Lower leg skin (tissue), 4 donors: ENCODE results near the gene ATP8B4. TPM values are rescaled to one million over a fixed set of nuclear protein-coding genes. Genes with fewer than 3 reads are reported as not detected.
"Not testable (repeated sequence)": the region's sequence is repeated elsewhere in the genome, so short reads cannot be mapped to it uniquely, and the experiment has no call there.

ENCODE experiments used
- DNase-seq, 2 donors: peaks; one replicate each; pipeline ENCODE4 v3.0.0-alpha.2; 2019; ENCODE audit warnings: low spot score in 2 of 2
- H3K4me3 ChIP-seq: fragments of 200-600 bp; sonication (generic); 2 replicates; pipeline ENCODE4 v1.5.1; 2017; ENCODE audit warnings: mild to moderate bottlenecking, low read depth; ENCODE audit not compliant: poor library complexity, severe bottlenecking
- POLR2A ChIP-seq, 2 donors: fragments of 450-650 bp; IDR thresholded peaks; one replicate each; pipeline ENCODE4 v1.6.1; 2016 to 2017; ENCODE audit warnings: antibody characterized with exemption in 2 of 2, mild to moderate bottlenecking in 1 of 2, moderate library complexity in 1 of 2
- WGBS, 2 donors: methylation state at CpG; one replicate each; pipeline ENCODE4 v1.1.5; 2018; 5-methylcytosine and 5-hydroxymethylcytosine counted together
- intact Hi-C: fragments of 100-400 bp; cut with DNase I; formaldehyde crosslinking; loops from one replicate; pipeline ENCODE4 v1.15.0; 2023; ENCODE audit warnings: low total_unique reads
- total RNA-seq, 4 donors: library from RNA; depleted of rRNA; stranded (reverse); fragments of >200 nt; gene quantifications; one replicate each; pipeline ENCODE4 v1.1.0, GENCODE V29; 2016
- TF ChIP-seq, protein P1 (sequence below), 3 donors: fragments of 450-650 bp; IDR thresholded peaks; one replicate each; pipeline ENCODE4 v1.5.1; 2016; ENCODE audit warnings: antibody characterized with exemption in 3 of 3, mild to moderate bottlenecking in 3 of 3, moderate library complexity in 2 of 3

The ATP8B4 gene
- total RNA-seq, 4 donors from 2014 or later: 1.9 to 6.3 (median 2.9) TPM

DNA sequence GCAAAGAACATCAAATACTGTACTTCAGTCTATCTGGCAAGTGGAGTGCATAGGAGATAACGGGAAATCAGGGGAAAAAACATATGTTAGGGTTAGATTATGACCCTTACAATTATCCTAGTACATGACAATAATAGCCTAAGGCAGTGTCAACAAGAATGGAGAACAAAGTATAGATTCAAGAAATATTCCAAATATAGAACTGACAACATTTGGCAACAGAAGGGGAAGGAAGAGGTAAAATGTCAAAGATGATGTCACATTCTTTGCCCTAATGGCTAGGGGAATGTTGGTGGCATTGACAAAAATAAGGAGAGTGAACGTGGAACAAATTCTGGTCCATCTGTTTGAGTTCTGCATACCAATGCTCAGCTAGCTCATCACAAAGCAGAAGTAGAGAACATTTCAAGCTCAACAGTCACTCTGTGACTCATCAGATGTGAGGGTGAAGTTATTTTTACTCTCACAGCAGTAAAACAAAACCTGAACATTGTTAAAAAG, 15.5 kb upstream of the ATP8B4 start:
- TF ChIP-seq, protein P1, sequence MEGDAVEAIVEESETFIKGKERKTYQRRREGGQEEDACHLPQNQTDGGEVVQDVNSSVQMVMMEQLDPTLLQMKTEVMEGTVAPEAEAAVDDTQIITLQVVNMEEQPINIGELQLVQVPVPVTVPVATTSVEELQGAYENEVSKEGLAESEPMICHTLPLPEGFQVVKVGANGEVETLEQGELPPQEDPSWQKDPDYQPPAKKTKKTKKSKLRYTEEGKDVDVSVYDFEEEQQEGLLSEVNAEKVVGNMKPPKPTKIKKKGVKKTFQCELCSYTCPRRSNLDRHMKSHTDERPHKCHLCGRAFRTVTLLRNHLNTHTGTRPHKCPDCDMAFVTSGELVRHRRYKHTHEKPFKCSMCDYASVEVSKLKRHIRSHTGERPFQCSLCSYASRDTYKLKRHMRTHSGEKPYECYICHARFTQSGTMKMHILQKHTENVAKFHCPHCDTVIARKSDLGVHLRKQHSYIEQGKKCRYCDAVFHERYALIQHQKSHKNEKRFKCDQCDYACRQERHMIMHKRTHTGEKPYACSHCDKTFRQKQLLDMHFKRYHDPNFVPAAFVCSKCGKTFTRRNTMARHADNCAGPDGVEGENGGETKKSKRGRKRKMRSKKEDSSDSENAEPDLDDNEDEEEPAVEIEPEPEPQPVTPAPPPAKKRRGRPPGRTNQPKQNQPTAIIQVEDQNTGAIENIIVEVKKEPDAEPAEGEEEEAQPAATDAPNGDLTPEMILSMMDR (IDR thresholded peaks at IDR 0.05): no peak
- TF ChIP-seq POLR2A (IDR thresholded peaks at IDR 0.05): no peak
- DNase-seq: no peak
- no peak overlapping the region for H3K4me3 ChIP-seq
- WGBS, 2 donors: 20 to 47% methylated on average over 2 of the region's 2 CpGs
- intact Hi-C loops: no loop called here

DNA sequence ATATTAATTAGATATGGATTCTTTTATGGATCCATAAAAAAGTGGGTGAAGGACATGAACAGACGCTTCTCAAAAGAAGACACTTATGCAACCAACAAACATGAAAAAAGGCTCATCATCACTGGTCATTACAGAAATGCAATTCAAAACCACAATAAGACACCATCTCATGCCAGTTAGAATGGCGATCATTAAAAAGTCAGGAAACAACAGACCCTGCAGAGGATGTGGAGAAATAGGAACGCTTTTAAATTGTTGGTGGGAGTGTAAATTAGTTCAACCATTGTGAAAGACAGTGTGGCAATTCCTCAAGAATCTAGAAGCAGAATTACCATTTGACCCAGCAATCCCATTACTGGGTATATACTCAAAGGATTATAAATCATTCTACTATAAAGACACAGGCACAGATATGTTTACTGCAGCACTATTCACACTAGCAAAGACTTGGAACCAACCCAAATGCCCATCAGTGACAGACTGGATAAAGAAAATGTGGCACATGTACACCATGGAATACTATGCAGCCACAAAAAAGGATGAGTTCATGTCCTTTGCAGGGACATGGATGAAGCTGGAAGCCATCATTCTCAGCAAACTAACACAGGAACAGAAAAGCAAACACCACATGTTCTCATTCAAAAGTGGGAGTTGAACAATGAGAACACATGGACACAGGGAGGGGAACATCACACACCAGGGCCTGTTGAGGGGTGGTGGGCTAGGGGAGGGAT, 13.4 kb upstream of the ATP8B4 start:
- H3K4me3 ChIP-seq, DNase-seq, intact Hi-C loops: not testable (repeated sequence)
- 87 to 92% methylated on average over 3 of the region's 3 CpGs for WGBS, 2 donors

DNA sequence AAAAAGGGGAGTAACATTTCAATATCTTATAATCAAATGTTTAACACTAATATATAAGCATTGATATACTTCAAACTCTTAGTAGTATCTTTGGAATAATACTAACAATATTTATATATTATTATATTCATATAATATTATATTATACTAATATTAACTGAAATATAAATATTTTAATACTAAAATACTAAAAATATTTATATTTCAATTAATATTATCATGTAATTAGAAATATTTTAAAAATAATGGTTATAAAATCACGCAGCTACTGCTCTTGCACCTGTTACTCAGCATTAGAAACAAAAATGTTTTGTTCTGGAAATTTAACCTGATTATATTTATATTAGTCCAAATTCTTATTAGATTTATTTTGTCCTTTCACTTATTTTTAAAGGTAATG, 12.6 kb upstream of the ATP8B4 start:
- DNase-seq: no peak
- 93 to 95% methylated on average over 1 of the region's 1 CpG for WGBS, 2 donors
- TF ChIP-seq POLR2A (IDR thresholded peaks at IDR 0.05): no peak
- TF ChIP-seq, protein P1 (IDR thresholded peaks at IDR 0.05): no peak
- intact Hi-C loops: no loop called here
- no peak overlapping the region for H3K4me3 ChIP-seq

DNA sequence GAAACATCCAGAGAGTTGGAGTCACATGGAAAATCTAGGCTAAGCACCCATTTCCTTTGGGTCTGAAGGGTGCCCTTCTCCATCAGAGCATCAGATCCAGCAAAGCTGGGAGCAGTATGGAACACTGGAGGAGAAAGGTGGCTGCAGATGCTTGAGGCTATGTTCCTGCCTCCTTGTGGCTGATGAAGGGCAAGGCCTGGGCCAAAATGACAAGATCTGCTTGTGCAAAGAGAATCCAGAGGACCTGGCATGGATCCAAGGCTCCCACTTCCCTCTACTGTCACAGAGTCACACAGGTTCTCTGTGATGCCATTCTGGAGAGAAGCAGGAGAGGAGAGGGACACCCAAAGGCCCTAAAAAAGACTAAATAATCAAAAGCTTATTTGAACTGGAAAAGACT, 9.2 kb upstream of the ATP8B4 start:
- DNase-seq: peak; percentile 73 to 89
- TF ChIP-seq, protein P1 (IDR thresholded peaks at IDR 0.05): no peak
- TF ChIP-seq POLR2A (IDR thresholded peaks at IDR 0.05): no peak

DNA sequence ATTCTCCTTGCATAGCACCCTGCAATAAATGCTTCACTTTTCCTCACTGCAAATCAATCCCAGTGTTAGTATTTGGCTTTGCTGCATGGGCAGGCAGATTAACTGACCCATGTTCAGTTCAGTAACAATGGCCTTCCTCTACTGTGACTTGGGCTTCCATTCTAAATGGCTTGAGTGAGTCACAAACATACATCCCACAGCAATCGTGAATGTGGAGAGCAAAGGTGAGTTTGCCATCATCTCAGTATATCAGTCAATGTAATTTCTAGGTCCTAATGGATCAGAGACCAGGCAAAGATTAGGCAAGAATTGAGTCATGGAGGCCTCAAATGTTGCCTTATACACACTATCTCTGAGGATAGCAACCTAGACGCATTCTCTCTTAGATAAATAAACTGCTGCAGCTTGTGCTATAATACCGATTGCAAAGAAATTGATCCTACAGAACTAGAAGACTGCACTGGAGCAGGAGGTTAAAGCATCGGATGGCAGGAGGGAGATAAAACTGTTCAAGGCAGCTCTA, 8.3 kb upstream of the ATP8B4 start:
- no peak overlapping the region for H3K4me3 ChIP-seq
- TF ChIP-seq POLR2A (IDR thresholded peaks at IDR 0.05): no peak
- TF ChIP-seq, protein P1 (IDR thresholded peaks at IDR 0.05): no peak
- 96 to 97% methylated on average over 4 of the region's 4 CpGs for WGBS, 2 donors
- no peak for DNase-seq
- intact Hi-C loops: no loop called here

More for the DNA sequence above, 9.2 kb upstream of the ATP8B4 start:
- intact Hi-C loops: no loop called here
- H3K4me3 ChIP-seq: no peak overlapping the region

DNA sequence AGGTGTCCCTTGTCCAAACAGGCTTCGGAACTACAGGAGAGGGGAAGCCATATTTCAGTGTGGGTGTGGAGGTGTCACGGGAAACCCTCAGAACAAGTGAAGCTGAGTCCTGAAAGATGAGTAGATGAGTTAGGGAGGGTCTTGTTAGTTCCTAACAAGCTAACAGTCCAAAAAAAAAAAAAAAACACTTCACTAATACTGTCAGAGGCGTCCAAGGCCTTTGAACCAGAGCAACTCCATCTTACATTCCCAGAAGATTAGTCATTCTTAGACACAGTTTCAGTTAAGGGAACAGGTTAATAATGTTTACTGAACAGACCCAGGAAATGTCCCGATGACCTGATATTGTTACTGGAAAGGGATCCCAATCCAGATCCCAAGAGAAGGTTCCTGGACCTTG, 7.0 kb upstream of the ATP8B4 start:
- WGBS, 2 donors: 77 to 84% methylated on average over 4 of the region's 4 CpGs
- no peak overlapping the region for H3K4me3 ChIP-seq
- intact Hi-C loops: no loop called here
- no peak for DNase-seq
- TF ChIP-seq, protein P1 (IDR thresholded peaks at IDR 0.05): no peak
- TF ChIP-seq POLR2A (IDR thresholded peaks at IDR 0.05): no peak
